Neural cell (in vitro differentiated cells): ENCODE measurements around the gene C17orf113. TPM values are rescaled to one million over a fixed set of nuclear protein-coding genes. Genes with fewer than 3 reads are reported as not detected.

Experiments
- H2AFZ ChIP-seq: fragments of 200-600, 300-800 bp; sonication (generic), shearing (Covaris generic); 2 replicates; pipeline ENCODE4 v1.6.0; 2014; ENCODE audit warnings: low read depth, mild to moderate bottlenecking, antibody characterized with exemption, low read length, moderate library complexity
- H3F3A ChIP-seq: fragments of 200-600 bp; shearing (Covaris generic); 2 replicates; pipeline ENCODE4 v1.6.1; 2016; ENCODE audit warnings: mild to moderate bottlenecking, moderate library complexity, mixed read lengths, antibody characterized with exemption, low read length; ENCODE audit not compliant: insufficient read depth, poor library complexity, severe bottlenecking
- H3K27ac ChIP-seq: fragments of 200-600, 300-800 bp; sonication (generic), shearing (Covaris generic); 2 replicates; pipeline ENCODE4 v1.5.1; 2014; ENCODE audit warnings: mild to moderate bottlenecking, low read length, moderate library complexity
- H3K27me3 ChIP-seq: fragments of 300-800, 200-600 bp; sonication (generic), shearing (Covaris generic); 2 replicates; pipeline ENCODE4 v1.6.0; 2014; ENCODE audit warnings: mild to moderate bottlenecking, low read depth, low read length, moderate library complexity; ENCODE audit not compliant: insufficient read depth
- H3K36me3 ChIP-seq: fragments of 300-800, 200-600 bp; sonication (generic), shearing (Covaris generic); 2 replicates; pipeline ENCODE4 v1.5.1; 2014; ENCODE audit warnings: mild to moderate bottlenecking, antibody characterized with exemption, low read length, moderate library complexity; ENCODE audit not compliant: insufficient read depth
- H3K4me2 ChIP-seq: fragments of 300-800, 200-600 bp; sonication (generic), shearing (Covaris generic); 2 replicates; pipeline ENCODE4 v1.6.0; 2014; ENCODE audit warnings: mild to moderate bottlenecking, low read length
- H3K4me3 ChIP-seq: fragments of 300-800, 200-600 bp; sonication (generic), shearing (Covaris generic); 2 replicates; pipeline ENCODE4 v1.5.1; 2014; ENCODE audit warnings: mild to moderate bottlenecking, low read length, moderate library complexity
- H3K79me2 ChIP-seq: fragments of 200-600 bp; shearing (Covaris generic); replicated peaks from 2 replicates; pipeline ENCODE4 v1.6.0; 2014; ENCODE audit warnings: mild to moderate bottlenecking, low read length, moderate library complexity; ENCODE audit not compliant: insufficient read depth
- H3K9ac ChIP-seq: fragments of 300-800, 200-600 bp; sonication (generic), shearing (Covaris generic); 2 replicates; pipeline ENCODE4 v1.6.1; 2016; ENCODE audit warnings: mild to moderate bottlenecking, low read length, mixed read lengths
- H3K9me2 ChIP-seq: fragments of 200-600 bp; shearing (Covaris generic); 2 replicates; pipeline ENCODE4 v1.6.1; 2016; ENCODE audit warnings: mild to moderate bottlenecking, low read length, mixed read lengths; ENCODE audit not compliant: insufficient read depth
- H3K9me3 ChIP-seq: fragments of 200-600, 300-800 bp; sonication (generic), shearing (Covaris generic); 2 replicates; pipeline ENCODE4 v1.6.1; 2016; ENCODE audit warnings: mild to moderate bottlenecking, mixed run types, low read length, moderate library complexity, mixed read lengths
- H4K20me1 ChIP-seq: fragments of 200-600 bp; shearing (Covaris generic); 2 replicates; pipeline ENCODE4 v1.6.1; 2016; ENCODE audit warnings: mild to moderate bottlenecking, mixed run types; ENCODE audit not compliant: insufficient read depth
- CTCF ChIP-seq: fragments of 450-650 bp; IDR thresholded peaks from 2 replicates; pipeline ENCODE4 v1.5.1; 2014; ENCODE audit warnings: antibody characterized with exemption, mild to moderate bottlenecking, moderate library complexity; ENCODE audit not compliant: poor library complexity, severe bottlenecking
- EP300 ChIP-seq: fragments of 450-650 bp; conservative IDR thresholded peaks from 2 replicates; pipeline ENCODE4 v1.6.1; 2014; ENCODE audit warnings: antibody characterized with exemption, mild to moderate bottlenecking, moderate library complexity; ENCODE audit not compliant: poor library complexity, severe bottlenecking
- EZH2 ChIP-seq: fragments of 200-600, 300-800 bp; shearing (Covaris generic), sonication (generic); IDR thresholded peaks from 2 replicates; pipeline ENCODE4 v1.6.1; 2014; ENCODE audit warnings: antibody characterized with exemption, low read length, borderline replicate concordance, mild to moderate bottlenecking; ENCODE audit not compliant: insufficient read depth, poor library complexity, severe bottlenecking
- MXI1 ChIP-seq: fragments of 450-650 bp; conservative IDR thresholded peaks from 2 replicates; pipeline ENCODE4 v1.6.1; 2014; ENCODE audit warnings: antibody characterized with exemption, mild to moderate bottlenecking; ENCODE audit not compliant: poor library complexity, severe bottlenecking
- POLR2AphosphoS5 ChIP-seq: IDR thresholded peaks from 2 replicates; pipeline ENCODE4 v1.6.1; 2012
- RAD21 ChIP-seq: fragments of 450-650 bp; conservative IDR thresholded peaks from 2 replicates; pipeline ENCODE4 v1.6.1; 2014; ENCODE audit warnings: antibody characterized with exemption, mild to moderate bottlenecking, moderate library complexity
- REST ChIP-seq: IDR thresholded peaks from 2 replicates; pipeline ENCODE4 v1.6.1; 2012; ENCODE audit warnings: borderline replicate concordance
- SMC3 ChIP-seq: fragments of 450-650 bp; conservative IDR thresholded peaks from 2 replicates; pipeline ENCODE4 v1.6.1; 2014; ENCODE audit warnings: antibody characterized with exemption, mild to moderate bottlenecking, moderate library complexity; ENCODE audit not compliant: poor library complexity
- TAF1 ChIP-seq: IDR thresholded peaks from 2 replicates; pipeline ENCODE4 v1.6.1; 2012; ENCODE audit warnings: low read depth
- polyA plus RNA-seq: library from polyadenylated mRNA; depleted of rRNA; stranded (reverse); fragments of >200 nt; gene quantifications from 2 replicates; pipeline ENCODE4 v1.2.3, GENCODE V29; 2014

Gene C17orf113
- polyA plus RNA-seq, 1 donor from 2014 or later, result 5.2 TPM

DNA sequence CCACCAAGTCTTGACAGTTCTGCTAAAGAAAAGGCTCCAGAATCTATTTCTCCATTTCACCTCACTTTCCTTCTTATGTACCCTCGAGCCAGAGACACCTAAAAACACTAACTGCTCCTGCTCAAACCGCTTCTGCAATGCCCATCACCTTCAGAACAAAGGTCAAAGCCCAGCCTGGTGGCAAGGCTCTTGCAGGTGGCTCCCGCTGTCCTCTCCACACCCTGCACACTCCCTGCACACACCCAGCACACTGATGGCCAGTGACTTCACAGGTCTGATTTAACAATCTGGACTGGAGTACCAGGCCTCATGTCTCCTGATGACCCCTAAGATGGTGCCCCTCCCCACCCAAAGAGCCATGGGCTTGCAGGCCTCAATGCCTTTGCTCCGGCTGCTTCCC, 9.8 kb upstream of the C17orf113 start:
- H3K27ac ChIP-seq, result no peak overlapping the region
- TF ChIP-seq TAF1 (no peak), REST (no peak), RAD21 (no peak), MXI1 (no peak), POLR2AphosphoS5 (no peak), SMC3 (no peak), EP300 (no peak), CTCF (no peak), EZH2 (no peak)
- no peaks in the 10 kb centered on the region for H3K27me3 ChIP-seq

GRCh38 chr17:42059815-42060214, 9.4 kb upstream of the C17orf113 start:
- Histone ChIP-seq H3K9me3 (no peaks in the 10 kb centered on the region), H3F3A (no peaks in the 10 kb centered on the region), H2AFZ (no peak overlapping the region), H4K20me1 (no peaks in the 10 kb centered on the region), H3K36me3 (no peaks in the 10 kb centered on the region), H3K9me2 (no peaks in the 10 kb centered on the region), H3K79me2 (no peaks in the 10 kb centered on the region), H3K27me3 (no peaks in the 10 kb centered on the region), H3K27ac (no peak overlapping the region), H3K9ac (no peak overlapping the region), H3K4me2 (no peak overlapping the region), H3K4me3 (no peak overlapping the region)
- TF ChIP-seq POLR2AphosphoS5, result no peak
- TF ChIP-seq EP300, result no peak
- TF ChIP-seq SMC3, result no peak
- no peak for TF ChIP-seq EZH2
- no peak for TF ChIP-seq TAF1
- TF ChIP-seq RAD21, result no peak
- no peak for TF ChIP-seq REST
- TF ChIP-seq MXI1, result no peak
- no peak for TF ChIP-seq CTCF

More for the DNA sequence above, 9.8 kb upstream of the C17orf113 start:
- H4K20me1 ChIP-seq, result no peaks in the 10 kb centered on the region
- H3K9ac ChIP-seq, result no peak overlapping the region
- no peak overlapping the region for H3K4me2 ChIP-seq
- H3K9me2 ChIP-seq, result no peaks in the 10 kb centered on the region
- H3K36me3 ChIP-seq, result no peaks in the 10 kb centered on the region
- no peaks in the 10 kb centered on the region for H3F3A ChIP-seq
- H3K4me3 ChIP-seq, result no peak overlapping the region
- H3K79me2 ChIP-seq, result no peaks in the 10 kb centered on the region
- H3K9me3 ChIP-seq, result no peaks in the 10 kb centered on the region
- H2AFZ ChIP-seq, result no peak overlapping the region
